Stimulated activated CD4-positive, alpha-beta T cell treated with anti-CD3 and anti-CD28 coated beads, Interleukin-1b, Interleukin-23, amount 100 ng/mL, for 48 hours (primary cell): ENCODE measurements around the gene AGPAT3.
"Not testable (repeated sequence)": the region's sequence is repeated elsewhere in the genome, so short reads cannot be mapped to it uniquely, and the experiment has no call there.

Experiments used
- DNase-seq: peaks from one replicate; pipeline ENCODE4 v3.0.0-alpha.2; 2020

The AGPAT3 gene

GRCh38 chr21:43835050-43835449, 30.0 kb upstream of the AGPAT3 start:
- DNase-seq: no peak

- no peak for DNase-seq
Observed at GRCh38 chr21:43835861-43836260, 29.2 kb upstream of the AGPAT3 start.

GRCh38 chr21:43836616-43837015, 28.4 kb upstream of the AGPAT3 start:
- no peak for DNase-seq

- DNase-seq: no peak
Observed at GRCh38 chr21:43840259-43840658, 24.8 kb upstream of the AGPAT3 start.

GRCh38 chr21:43842742-43843141, 22.3 kb upstream of the AGPAT3 start:
- DNase-seq: no peak

- DNase-seq: not testable (repeated sequence)
Observed at GRCh38 chr21:43844906-43845305, 20.1 kb upstream of the AGPAT3 start.

- no peak for DNase-seq
Observed at GRCh38 chr21:43845386-43845785, 19.6 kb upstream of the AGPAT3 start.

GRCh38 chr21:43846430-43846829, 18.6 kb upstream of the AGPAT3 start:
- DNase-seq: no peak

GRCh38 chr21:43847301-43847700, 17.7 kb upstream of the AGPAT3 start:
- DNase-seq: no peak

GRCh38 chr21:43848771-43849170, 16.3 kb upstream of the AGPAT3 start:
- no peak for DNase-seq

GRCh38 chr21:43849532-43850299, 15.3 kb upstream of the AGPAT3 start:
- DNase-seq: no peak

- DNase-seq: no peak
Observed at GRCh38 chr21:43850728-43851295, 14.2 kb upstream of the AGPAT3 start.

- no peak for DNase-seq
Observed at GRCh38 chr21:43851593-43851992, 13.4 kb upstream of the AGPAT3 start.

GRCh38 chr21:43853851-43854772, 10.9 kb upstream of the AGPAT3 start:
- DNase-seq: no peak

- DNase-seq: peak; percentile 63
Observed at GRCh38 chr21:43854773-43855633, 10.0 kb upstream of the AGPAT3 start.

- no peak for DNase-seq
Observed at GRCh38 chr21:43855955-43856354, 9.1 kb upstream of the AGPAT3 start.

- no peak for DNase-seq
Observed at GRCh38 chr21:43858806-43859648, 6.0 kb upstream of the AGPAT3 start.

GRCh38 chr21:43859747-43860214, 5.2 kb upstream of the AGPAT3 start:
- no peak for DNase-seq

GRCh38 chr21:43861706-43862105, 3.3 kb upstream of the AGPAT3 start:
- DNase-seq: no peak

GRCh38 chr21:43864313-43864961, 586 bp upstream of the AGPAT3 start:
- DNase-seq: peak; percentile 32
